GM19452 (cell line): ENCODE measurements around the gene TNFAIP3.
"Not testable (repeated sequence)": the region's sequence is repeated elsewhere in the genome, so short reads cannot be mapped to it uniquely, and the experiment has no call there.

ENCODE experiments used
- ATAC-seq: cut with Tn5 transposase; IDR thresholded peaks from one replicate; pipeline ENCODE4 v1.9.1; 2021; ENCODE audit not compliant: unreplicated experiment

TNFAIP3 gene

GRCh38 chr6:137866914-137867684 is at the start of gene TNFAIP3:
Gene TNFAIP3, plus strand, starts transcription at chr6:137867259. Its CDS starts 3,969 bp downstream, at chr6:137871228.
- ATAC-seq, result peak; percentile 67

- ATAC-seq, result no peak
Observed at GRCh38 chr6:137818440-137818839, 48.6 kb upstream of the TNFAIP3 start.

GRCh38 chr6:137819740-137820139 is 47.3 kb upstream of the TNFAIP3 start:
- no peak for ATAC-seq

DNA sequence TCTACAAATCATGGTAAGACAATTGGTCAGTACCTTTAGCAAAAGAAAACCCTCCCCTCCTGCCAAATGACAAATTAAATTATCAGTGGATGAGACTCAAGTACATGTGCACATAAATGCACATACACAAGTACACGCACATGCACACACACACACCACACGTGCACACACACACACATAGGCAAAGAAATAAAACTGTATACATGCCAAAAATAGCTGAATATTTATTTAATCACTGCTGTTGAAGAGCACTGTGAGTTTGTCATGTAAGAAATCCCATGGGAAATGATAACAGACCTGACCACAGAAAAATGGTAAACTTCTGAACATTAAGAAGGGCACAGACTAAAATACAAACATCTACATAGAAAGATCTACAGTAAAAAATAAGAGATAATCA is 46.6 kb upstream of the TNFAIP3 start:
- no peak for ATAC-seq

DNA sequence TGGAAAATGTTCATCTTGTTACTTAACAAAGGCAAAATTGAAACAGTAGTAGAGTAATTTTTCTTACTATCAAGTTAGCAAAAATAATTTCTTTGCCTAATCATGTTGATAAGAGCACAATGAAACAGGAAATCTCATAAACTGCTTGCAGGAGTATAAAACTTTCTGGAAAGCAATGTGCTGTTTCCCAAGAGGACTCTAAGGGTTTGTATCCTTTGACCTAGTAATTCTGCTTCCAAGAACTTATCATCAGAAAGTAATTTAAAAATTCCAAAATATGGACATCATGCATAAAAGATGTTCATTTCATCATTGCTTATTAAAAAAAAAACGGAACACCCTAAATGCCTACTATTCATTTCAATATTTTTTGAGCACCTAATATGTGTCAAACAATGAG is 46.1 kb upstream of the TNFAIP3 start:
- ATAC-seq, result no peak

- no peak for ATAC-seq
Observed at GRCh38 chr6:137821491-137821890, 45.6 kb upstream of the TNFAIP3 start.

GRCh38 chr6:137823826-137824555 is 43.1 kb upstream of the TNFAIP3 start:
- ATAC-seq, result no peak

DNA sequence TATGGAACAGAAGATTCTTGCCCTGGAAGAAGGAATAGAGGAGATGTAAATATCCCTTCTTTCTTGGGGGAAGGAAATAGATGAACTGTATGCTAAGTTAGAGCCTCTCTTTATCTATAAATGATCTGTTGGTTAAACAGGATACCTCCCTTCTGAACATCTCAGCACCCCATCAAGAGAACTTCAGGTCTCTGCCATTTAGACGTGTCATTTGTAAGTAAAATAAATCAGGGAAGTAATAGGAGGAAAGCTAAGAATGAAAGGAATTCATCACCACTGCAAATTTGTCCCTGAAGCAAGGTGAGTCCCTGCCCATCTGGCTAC is 42.5 kb upstream of the TNFAIP3 start:
- no peak for ATAC-seq

- ATAC-seq, result no peak
Observed at GRCh38 chr6:137824896-137825295, 42.2 kb upstream of the TNFAIP3 start.

DNA sequence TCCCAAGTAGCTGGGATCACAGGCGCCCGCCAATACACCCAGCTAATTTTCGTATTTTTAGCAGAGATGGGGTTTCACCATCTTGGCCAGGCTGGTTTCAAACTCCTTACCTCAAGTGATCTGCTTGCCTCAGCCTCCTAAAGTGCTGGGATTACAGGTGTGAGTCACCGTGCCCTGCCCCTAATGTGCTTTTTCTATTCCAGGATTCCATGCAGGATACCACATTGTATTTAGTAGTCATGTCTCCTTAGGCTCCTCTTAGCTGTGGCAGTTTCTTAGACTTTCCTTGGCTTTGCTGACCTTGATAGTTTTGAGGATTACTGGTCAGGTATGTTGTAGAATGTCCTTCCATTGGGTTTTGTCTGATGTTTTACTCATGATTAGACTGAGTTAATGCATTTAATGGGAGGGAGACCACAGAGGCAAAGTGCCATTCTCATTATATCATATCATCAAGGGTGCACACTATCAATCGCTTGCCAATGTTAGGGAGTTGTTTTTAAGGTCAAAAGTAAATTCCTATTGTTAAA is 39.6 kb upstream of the TNFAIP3 start:
- no peak for ATAC-seq

GRCh38 chr6:137827977-137828810 is 38.9 kb upstream of the TNFAIP3 start:
- peak; percentile 58 for ATAC-seq

GRCh38 chr6:137829641-137830083 is 37.4 kb upstream of the TNFAIP3 start:
- no peak for ATAC-seq

- ATAC-seq, result no peak
Observed at GRCh38 chr6:137830511-137830911, 36.5 kb upstream of the TNFAIP3 start.

GRCh38 chr6:137832110-137832509 is 34.9 kb upstream of the TNFAIP3 start:
- ATAC-seq, result no peak

GRCh38 chr6:137834508-137834907 is 32.6 kb upstream of the TNFAIP3 start:
- no peak for ATAC-seq

DNA sequence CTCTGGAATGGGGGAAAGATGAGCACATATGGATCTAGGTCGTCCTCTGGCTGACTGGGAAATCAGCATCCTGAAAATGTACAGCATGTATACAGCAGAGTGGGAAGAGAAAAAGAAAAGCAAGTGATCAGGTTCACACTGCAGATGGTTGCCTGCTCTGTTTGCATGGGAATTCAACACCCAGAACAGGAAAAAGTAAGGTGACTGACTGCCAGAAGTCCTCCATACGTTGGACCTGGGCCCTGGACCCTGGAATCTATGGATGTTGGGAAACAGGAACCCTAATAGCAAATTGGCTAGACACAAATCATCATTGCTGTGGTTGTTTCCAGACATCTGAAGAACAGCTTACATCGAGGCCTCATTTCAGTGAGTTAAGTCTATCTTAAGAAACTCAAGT is 30.3 kb upstream of the TNFAIP3 start:
- no peak for ATAC-seq

DNA sequence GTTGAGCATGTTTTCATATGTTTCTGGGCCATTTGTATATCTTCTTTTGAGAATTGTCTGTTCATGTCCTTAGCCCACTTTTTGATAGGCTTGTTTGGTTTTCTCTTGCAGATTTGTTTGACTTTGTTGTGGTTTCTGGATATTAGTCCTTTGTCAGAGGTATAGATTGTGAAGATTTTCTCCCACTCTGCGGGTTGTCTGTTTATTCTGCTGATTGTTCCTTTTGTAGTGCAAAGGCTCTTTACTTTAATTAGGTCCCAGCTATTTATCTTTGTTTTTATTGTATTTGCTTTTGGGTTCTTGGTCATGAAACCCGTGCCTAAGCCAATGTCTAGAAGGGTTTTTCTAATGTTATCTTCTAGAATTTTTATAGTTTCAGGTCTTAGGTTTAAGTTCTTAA is 29.0 kb upstream of the TNFAIP3 start:
- ATAC-seq, result not testable (repeated sequence)

DNA sequence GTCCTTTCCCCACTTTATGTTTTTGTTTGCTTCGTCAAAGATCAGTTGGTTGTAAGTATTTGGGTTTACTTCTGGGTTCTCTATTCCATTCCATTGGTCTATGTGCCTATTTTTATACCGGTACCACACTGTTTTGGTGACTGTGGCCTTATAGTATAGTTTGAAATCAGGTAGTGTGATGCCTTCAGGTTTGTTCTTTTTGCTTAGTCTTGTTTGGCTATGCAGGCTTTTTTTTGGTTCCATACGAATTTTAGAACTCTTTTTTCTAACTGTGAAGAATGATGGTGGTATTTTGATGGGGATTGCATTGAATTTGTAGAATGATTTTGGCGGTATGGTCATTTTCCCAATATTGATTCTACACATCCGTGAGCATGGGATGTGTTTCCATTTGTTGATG is 28.5 kb upstream of the TNFAIP3 start:
- not testable (repeated sequence) for ATAC-seq

GRCh38 chr6:137839076-137839475 is 28.0 kb upstream of the TNFAIP3 start:
- ATAC-seq, result no peak

GRCh38 chr6:137840252-137840651 is 26.8 kb upstream of the TNFAIP3 start:
- ATAC-seq, result no peak

GRCh38 chr6:137843211-137843610 is 23.8 kb upstream of the TNFAIP3 start:
- ATAC-seq, result no peak
